Measurements from ENCODE around the gene GSTCD.
"Not testable (repeated sequence)": the region's sequence is repeated elsewhere in the genome, so short reads cannot be mapped to it uniquely, and the experiment has no call there.

Gene GSTCD

DNA sequence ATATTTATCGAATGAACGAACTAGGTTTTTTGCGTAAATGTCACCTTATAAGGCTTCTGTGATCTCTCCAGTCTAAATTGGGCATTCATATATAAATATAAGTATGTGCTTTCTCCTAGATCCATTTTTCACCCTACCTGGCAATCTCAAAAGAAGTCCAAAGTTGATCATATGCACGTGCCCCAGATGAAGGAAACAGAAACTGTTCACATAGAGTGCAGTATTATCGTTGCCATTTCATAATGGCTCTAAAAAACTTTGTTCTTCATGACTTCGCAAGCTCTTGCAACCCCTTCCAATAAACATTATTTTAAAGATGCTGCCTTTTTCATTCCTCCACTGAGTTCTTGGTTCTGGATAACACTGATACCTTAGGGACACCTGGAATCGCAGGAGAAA, 803 bp upstream of the GSTCD start:
- Mint-ChIP-seq H3K36me3 (ENCODE audit: low read depth) (peaks cover 12% of the 10 kb centered on the region), H3K4me1 (peaks cover 35% of the 10 kb centered on the region), H3K4me3 (peak overlapping the region; percentile 99), H3K27ac (peak overlapping the region; percentile 97), H3K27me3 (no peaks in the 10 kb centered on the region), H3K9me3 (no peaks in the 10 kb centered on the region)
- DNase-seq, result no peak
- no peak for ATAC-seq

DNA sequence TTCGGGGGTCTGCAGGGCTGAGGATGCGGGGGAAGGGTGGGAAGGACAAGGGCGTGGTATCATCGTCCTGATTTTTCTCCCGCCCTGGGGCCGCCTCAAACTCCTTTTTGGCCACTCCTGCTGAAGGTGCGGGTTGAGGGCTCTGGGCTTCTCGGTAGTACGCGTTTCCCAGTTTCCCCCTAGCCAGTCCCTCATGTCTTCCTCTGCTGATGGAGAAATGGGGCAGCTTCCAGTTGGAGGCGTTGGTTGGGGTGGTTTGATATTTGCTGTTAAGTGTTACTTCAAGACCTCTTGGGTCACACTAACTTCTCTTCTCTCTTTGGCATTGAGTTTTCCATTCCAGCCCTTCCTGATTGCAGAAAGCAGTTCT, 482 bp downstream of the GSTCD start:
- peaks cover 36% of the 10 kb centered on the region for H3K4me1 Mint-ChIP-seq
- no peaks in the 10 kb centered on the region for H3K9me3 Mint-ChIP-seq
- H3K27me3 Mint-ChIP-seq, result no peaks in the 10 kb centered on the region
- H3K36me3 Mint-ChIP-seq (ENCODE audit: low read depth), result peaks cover 12% of the 10 kb centered on the region
- peak overlapping the region; percentile 97 for H3K27ac Mint-ChIP-seq
- ATAC-seq (peak; percentile 7), DNase-seq (no peak)
- peak overlapping the region; percentile 99 for H3K4me3 Mint-ChIP-seq

DNA sequence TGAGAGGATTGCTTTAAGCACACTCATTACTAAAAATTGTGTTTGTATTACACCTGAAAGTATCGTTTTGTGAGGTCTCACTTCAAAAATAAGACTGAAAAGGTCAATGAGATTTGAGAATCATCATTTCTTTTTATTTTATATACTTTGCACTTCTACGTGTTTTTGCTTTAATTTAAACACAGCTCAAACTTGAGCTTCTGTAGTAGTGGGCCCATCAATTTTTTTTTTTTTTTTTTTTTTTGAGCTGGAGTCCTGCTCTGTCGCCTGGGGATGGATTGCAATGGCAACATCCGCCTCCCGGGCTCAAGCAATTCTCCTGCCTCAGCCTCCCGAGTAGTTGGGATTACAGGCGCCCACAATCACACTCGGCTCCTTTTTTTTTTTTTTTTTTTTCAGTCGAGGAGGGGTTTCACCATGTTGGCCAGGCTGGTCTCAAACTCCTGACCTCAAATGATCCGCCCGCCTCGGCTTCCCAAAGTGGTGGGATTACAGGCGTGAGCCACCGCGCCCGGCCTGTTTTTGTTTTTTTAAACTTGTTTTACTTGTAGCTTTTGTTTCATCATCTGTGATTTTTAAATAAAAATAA, 1.5 kb downstream of the GSTCD start:
- Mint-ChIP-seq H3K36me3 (ENCODE audit: low read depth) (peaks cover 12% of the 10 kb centered on the region), H3K27ac (no peak overlapping the region), H3K9me3 (no peaks in the 10 kb centered on the region), H3K4me3 (peak overlapping the region; percentile 99), H3K4me1 (peaks cover 39% of the 10 kb centered on the region), H3K27me3 (no peaks in the 10 kb centered on the region)
- no peak for DNase-seq
- ATAC-seq, result no peak

DNA sequence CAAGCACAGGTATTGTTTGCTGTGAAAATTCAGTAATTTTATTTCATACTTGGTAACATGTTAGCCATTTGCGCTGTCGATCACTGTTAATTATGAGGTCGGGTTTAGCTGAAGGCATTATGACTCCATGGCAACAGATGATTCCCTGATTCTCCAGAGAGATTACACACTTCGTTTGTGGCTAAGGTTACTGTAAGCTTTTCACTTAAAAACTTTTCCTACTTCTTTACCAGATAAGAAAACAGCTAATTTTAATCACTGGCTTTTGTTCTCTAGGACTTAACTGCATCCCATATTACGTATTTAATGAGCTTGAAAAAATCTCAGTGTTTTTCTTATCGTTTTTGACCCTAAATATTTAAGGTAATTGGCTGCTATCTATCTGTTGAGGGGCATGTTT, 2.1 kb downstream of the GSTCD start:
- no peak for ATAC-seq
- no peaks in the 10 kb centered on the region for H3K9me3 Mint-ChIP-seq
- H3K4me3 Mint-ChIP-seq, result no peak overlapping the region
- H3K27me3 Mint-ChIP-seq, result no peaks in the 10 kb centered on the region
- peaks cover 10% of the 10 kb centered on the region for H3K36me3 Mint-ChIP-seq (ENCODE audit: low read depth)
- no peak overlapping the region for H3K27ac Mint-ChIP-seq
- no peak for DNase-seq
- H3K4me1 Mint-ChIP-seq, result peaks cover 37% of the 10 kb centered on the region

DNA sequence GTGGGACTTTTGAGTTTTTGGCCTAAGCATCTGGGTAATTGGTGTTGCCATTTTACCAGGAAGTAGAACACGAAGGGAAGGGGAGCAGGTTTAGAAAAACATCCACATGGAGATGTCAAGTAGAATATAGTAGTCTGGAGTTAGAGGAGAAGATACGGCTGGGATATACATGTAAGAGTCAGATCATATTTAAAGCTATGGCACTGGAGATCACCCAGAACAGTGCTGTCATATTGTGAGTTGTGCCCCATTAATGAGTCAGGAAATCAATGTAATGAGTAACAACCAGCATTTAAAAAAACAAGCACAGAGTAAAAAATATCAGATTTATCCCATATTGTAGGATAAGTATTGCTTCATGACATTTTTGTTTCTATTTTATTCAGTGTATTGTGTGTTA, 4.2 kb downstream of the GSTCD start:
- no peak for ATAC-seq
- Mint-ChIP-seq H3K4me1 (peaks cover 19% of the 10 kb centered on the region), H3K27ac (no peak overlapping the region), H3K27me3 (no peaks in the 10 kb centered on the region), H3K36me3 (ENCODE audit: low read depth) (peaks cover 2% of the 10 kb centered on the region), H3K9me3 (no peaks in the 10 kb centered on the region), H3K4me3 (no peak overlapping the region)
- DNase-seq, result no peak

DNA sequence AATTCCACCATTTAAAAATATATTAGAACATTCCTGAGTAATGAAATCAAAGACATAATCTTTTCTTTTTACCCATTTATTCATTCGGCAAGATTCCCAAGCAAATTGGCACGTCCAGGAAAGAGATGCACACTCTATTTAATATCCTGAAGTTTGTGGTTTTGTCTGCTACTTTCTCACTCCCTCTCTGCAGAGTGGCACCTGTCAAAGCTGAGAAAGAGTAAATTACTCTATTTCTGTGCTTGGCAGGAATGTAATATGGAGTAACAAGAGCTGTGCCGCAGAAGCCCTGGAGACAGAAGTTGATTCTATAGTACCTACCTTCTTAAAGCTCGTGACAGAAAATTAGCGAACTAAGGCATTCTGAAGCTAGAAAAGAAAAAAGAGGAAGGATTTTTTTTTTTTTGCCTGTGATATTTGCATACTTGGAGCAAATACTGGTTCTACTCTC, 5.5 kb downstream of the GSTCD start:
- Mint-ChIP-seq H3K27me3 (no peaks in the 10 kb centered on the region), H3K9me3 (no peaks in the 10 kb centered on the region), H3K36me3 (ENCODE audit: low read depth) (no peaks in the 10 kb centered on the region), H3K4me3 (no peak overlapping the region), H3K27ac (no peak overlapping the region), H3K4me1 (peaks cover 15% of the 10 kb centered on the region)
- no peak for ATAC-seq
- DNase-seq, result no peak

DNA sequence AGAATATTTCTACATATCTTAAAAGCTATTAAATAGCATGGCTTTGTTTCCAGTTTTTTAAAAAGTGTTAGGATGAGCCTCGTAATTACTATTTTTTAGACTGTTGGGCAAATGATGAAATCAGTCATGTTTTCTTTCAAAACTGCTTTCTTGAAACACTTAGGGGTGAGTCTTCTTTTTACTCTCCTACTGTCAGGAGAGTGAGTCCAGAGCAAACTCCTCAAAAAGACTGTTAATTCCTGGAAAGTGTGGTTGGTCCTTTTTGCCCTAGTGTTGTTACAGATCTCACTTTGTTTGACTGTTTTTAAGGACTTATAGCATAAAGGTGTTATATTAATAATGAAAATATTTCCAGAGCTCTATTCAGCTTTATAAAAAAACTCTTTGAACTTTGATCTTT, 6.3 kb downstream of the GSTCD start:
- Mint-ChIP-seq H3K27me3 (no peaks in the 10 kb centered on the region), H3K9me3 (no peaks in the 10 kb centered on the region), H3K4me3 (no peak overlapping the region), H3K36me3 (ENCODE audit: low read depth) (peaks cover 1% of the 10 kb centered on the region), H3K27ac (no peak overlapping the region), H3K4me1 (peaks cover 7% of the 10 kb centered on the region)
- no peak for ATAC-seq
- DNase-seq, result no peak

DNA sequence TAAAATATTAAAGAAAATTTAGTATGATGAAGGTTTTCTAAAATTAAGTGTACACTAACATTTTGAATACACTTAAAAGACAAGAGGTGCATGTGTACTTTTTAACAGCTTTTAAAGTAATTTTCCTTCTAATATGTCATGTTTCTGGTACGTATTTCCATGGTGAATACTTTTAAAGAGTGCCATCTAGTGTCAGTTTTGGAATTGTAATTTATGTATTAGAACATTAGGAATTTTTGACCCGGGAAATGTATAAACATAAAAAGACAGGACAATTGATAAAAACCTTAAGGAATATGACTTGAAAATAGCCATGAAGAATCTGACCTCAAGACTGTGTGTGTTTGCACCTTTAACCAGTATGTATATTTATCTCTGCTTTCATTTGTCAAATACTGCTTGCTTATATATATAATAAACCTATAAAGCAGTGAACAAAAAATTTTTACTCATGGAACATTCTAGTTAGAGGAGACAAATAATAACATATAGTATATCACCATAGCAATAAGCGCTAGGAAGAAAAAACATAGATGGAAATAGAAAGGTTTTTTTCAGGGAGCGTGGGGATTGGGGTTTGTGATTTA, 7.2 kb downstream of the GSTCD start:
- no peak for DNase-seq
- no peaks in the 10 kb centered on the region for H3K9me3 Mint-ChIP-seq
- ATAC-seq, result no peak
- peaks cover 6% of the 10 kb centered on the region for H3K4me1 Mint-ChIP-seq
- H3K27ac Mint-ChIP-seq, result no peak overlapping the region
- no peak overlapping the region for H3K4me3 Mint-ChIP-seq
- no peaks in the 10 kb centered on the region for H3K27me3 Mint-ChIP-seq
- peaks cover 3% of the 10 kb centered on the region for H3K36me3 Mint-ChIP-seq (ENCODE audit: low read depth)

DNA sequence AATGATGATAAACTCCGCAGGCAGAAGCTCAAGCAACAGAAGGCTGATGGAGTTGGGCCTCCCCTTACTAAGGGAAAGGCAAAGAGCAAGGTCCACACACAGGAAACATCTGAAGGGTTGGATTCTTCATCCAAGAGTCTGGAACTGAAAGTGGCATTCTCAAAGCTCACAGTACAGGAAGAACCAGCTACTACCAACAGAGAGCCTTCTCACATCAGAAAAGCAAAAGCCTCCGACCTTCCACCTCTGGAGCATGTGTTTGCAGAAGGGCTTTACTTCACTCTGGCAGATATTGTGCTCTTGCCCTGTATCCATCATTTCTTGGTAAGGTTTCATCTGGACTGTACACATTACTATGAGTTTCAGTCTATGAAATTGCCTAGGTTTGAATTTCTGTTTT, 10.6 kb downstream of the GSTCD start:
- Mint-ChIP-seq H3K27me3 (no peaks in the 10 kb centered on the region), H3K4me3 (no peak overlapping the region), H3K36me3 (ENCODE audit: low read depth) (peaks cover 7% of the 10 kb centered on the region), H3K4me1 (peaks cover 7% of the 10 kb centered on the region), H3K27ac (no peak overlapping the region), H3K9me3 (no peaks in the 10 kb centered on the region)
- ATAC-seq, result no peak
- no peak for DNase-seq

DNA sequence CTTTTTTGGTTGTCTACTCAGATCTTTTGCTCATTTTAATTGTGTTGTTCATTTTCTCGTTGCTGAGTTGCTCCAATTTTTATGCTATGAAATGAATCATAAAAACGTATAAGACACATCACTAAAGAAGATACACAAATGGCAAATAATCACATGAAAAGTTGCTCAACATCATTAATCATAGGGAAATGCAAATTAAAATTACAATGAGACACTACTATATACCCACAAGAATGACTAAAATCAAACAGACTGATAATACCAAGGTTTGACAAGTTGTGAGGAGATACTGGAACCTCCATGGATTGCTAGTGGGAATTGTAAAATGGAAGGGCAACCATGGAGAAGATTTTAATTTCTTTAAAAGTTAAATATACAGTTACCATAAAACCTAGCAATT, 17.0 kb downstream of the GSTCD start:
- DNase-seq (no peak), ATAC-seq (no peak)
- Mint-ChIP-seq H3K4me1 (peaks cover 3% of the 10 kb centered on the region), H3K27ac (no peak overlapping the region), H3K4me3 (no peak overlapping the region), H3K27me3 (no peaks in the 10 kb centered on the region), H3K36me3 (ENCODE audit: low read depth) (peaks cover 36% of the 10 kb centered on the region), H3K9me3 (peaks cover 12% of the 10 kb centered on the region)

DNA sequence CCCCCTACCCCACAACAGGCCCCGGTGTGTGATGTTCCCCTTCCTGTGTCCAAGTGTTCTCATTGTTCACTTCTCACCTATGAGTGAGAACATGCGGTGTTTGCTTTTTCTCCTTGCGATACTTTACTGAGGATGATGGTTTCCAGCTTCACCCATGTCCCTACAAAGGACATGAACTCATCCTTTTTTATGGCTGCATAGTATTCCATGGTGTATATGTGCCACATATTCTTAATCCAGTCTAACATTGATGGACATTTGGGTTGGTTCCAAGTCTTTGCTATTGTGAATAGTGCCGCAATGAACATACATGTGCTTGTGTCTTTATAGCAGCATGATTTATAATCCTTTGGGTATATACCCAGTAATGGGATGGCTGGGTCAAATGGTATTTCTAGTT, 21.3 kb downstream of the GSTCD start:
- not testable (repeated sequence) for H3K27ac Mint-ChIP-seq, H3K4me3 Mint-ChIP-seq, H3K27me3 Mint-ChIP-seq, H3K4me1 Mint-ChIP-seq, DNase-seq, ATAC-seq
- Mint-ChIP-seq H3K36me3 (ENCODE audit: low read depth) (peaks cover 65% of the 10 kb centered on the region), H3K9me3 (peaks cover 27% of the 10 kb centered on the region)

DNA sequence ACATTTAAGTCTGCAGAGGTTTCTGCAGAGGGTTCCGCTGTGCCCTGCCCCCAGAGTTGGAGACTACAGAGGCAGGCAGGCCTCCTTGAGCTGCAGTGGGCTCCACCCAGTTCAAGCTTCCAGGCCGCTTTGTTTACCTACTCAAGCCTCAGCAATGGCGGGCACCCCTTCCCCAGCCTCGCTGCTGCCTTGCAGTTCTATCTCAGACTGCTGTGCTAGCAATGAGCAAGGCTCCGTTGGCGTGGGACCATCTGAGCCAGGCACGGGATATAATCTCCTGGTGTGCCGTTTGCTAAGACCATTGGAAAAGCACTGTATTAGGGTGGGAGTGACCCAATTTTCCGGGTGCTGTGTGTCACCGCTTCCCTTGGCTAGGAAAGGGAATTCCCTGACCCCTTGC, 26.6 kb downstream of the GSTCD start:
- not testable (repeated sequence) for H3K27ac Mint-ChIP-seq, ATAC-seq, H3K4me1 Mint-ChIP-seq, H3K27me3 Mint-ChIP-seq, DNase-seq, H3K4me3 Mint-ChIP-seq
- Mint-ChIP-seq H3K9me3 (peaks cover 40% of the 10 kb centered on the region), H3K36me3 (ENCODE audit: low read depth) (peaks cover 89% of the 10 kb centered on the region)

DNA sequence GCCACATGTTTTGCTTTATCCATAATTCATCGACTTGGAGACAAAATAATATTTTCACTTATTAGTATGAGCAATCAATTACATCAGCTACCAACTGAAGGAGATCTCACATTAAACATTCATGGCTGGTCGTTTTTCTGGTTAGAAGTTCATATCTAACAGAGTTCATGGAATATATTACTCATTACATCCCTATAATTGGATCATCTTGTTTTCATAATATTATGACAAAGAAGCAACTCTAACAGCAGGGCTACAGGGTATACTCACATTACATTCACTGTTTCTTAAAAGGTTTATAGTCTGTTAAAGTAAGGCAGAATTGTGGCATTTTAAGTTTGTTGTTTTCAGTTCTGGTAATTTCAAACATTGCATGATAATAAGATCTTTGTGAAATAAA, 33.0 kb downstream of the GSTCD start:
- DNase-seq (no peak), ATAC-seq (no peak)
- H3K4me3 Mint-ChIP-seq, result no peak overlapping the region
- H3K27ac Mint-ChIP-seq, result no peak overlapping the region
- H3K4me1 Mint-ChIP-seq, result no peaks in the 10 kb centered on the region
- H3K27me3 Mint-ChIP-seq, result no peaks in the 10 kb centered on the region
- peaks cover 51% of the 10 kb centered on the region for H3K36me3 Mint-ChIP-seq (ENCODE audit: low read depth)
- H3K9me3 Mint-ChIP-seq, result peaks cover 20% of the 10 kb centered on the region

DNA sequence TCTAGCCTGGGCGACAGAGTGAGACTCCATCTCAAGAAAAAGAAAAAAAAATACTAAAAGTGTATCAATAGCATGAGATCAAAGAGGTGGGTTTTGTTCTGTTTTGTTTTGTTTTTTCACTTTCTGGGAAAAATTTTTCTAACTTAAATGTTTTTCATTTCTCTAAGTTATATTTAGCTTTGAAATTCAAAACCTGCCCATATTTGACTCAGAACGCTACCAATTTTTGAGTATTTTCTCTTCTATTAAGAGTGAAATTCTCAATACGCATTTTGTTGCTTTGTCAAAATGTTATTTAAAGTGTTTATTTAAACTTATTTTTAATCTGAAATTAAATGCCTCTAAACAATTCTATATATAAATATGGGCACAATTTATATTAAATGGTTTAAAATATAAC, 39.6 kb downstream of the GSTCD start:
- ATAC-seq (no peak), DNase-seq (no peak)
- Mint-ChIP-seq H3K9me3 (no peaks in the 10 kb centered on the region), H3K4me1 (no peaks in the 10 kb centered on the region), H3K27ac (no peak overlapping the region), H3K4me3 (no peak overlapping the region), H3K36me3 (ENCODE audit: low read depth) (peaks cover 7% of the 10 kb centered on the region), H3K27me3 (no peaks in the 10 kb centered on the region)

DNA sequence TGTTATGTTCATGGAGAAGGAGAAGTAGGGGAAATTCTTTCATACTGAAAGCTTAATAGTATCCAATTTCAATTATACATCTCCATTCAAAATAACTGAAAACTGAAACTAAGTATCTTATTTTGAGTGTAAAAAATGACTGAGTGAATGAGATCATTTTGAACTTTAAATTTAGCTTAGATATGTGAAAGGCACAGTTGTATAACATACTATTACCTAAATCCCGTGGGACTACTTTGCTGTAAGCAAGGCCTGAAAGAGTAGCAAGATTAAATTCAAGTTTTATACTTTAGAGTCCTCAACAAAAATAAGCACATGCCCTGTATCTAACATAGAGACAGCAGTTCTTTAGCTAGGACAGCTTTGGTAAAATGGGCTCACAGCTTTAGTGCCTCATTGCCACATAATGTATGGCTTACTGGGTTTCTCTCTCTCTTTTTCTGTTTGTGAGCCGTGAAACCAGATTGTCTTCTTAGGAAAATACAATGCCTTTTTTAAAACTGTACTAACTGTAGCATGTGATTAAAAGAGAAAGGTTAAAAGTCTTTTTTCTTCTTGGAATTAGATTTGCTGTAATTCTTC, 43.2 kb downstream of the GSTCD start:
- no peaks in the 10 kb centered on the region for H3K27me3 Mint-ChIP-seq
- H3K9me3 Mint-ChIP-seq, result no peaks in the 10 kb centered on the region
- DNase-seq (no peak), ATAC-seq (no peak)
- H3K4me3 Mint-ChIP-seq, result no peak overlapping the region
- no peak overlapping the region for H3K27ac Mint-ChIP-seq
- no peaks in the 10 kb centered on the region for H3K4me1 Mint-ChIP-seq
- H3K36me3 Mint-ChIP-seq (ENCODE audit: low read depth), result peaks cover 3% of the 10 kb centered on the region
